MM.1S (cell line): ENCODE measurements around the gene PTPRD.

Source experiments
- DNase-seq: peaks from one replicate; pipeline ENCODE4 v3.0.0-alpha.2; 2015
- H2AFZ ChIP-seq: fragments of 300-600 bp; sonication (generic); 2 replicates; pipeline ENCODE4 v1.6.0; 2016; ENCODE audit warnings: antibody characterized with exemption, low read length
- H3F3A ChIP-seq: fragments of 300-600 bp; sonication (generic); 2 replicates; pipeline ENCODE4 v1.6.1; 2016; ENCODE audit warnings: mild to moderate bottlenecking, antibody characterized with exemption, low read length, moderate library complexity, mixed read lengths; ENCODE audit not compliant: insufficient read depth
- H3K27ac ChIP-seq: fragments of 300-600 bp; sonication (generic); 2 replicates; pipeline ENCODE4 v1.5.1; 2016; ENCODE audit warnings: mild to moderate bottlenecking, low read length
- H3K27me3 ChIP-seq: fragments of 300-600 bp; sonication (generic); replicated peaks from 2 replicates; pipeline ENCODE4 v1.6.0; 2016; ENCODE audit warnings: low read length; ENCODE audit not compliant: insufficient read depth
- H3K36me3 ChIP-seq: fragments of 300-600 bp; sonication (generic); replicated peaks from 2 replicates; pipeline ENCODE4 v1.6.1; 2016; ENCODE audit warnings: mild to moderate bottlenecking, low read length, mixed read lengths; ENCODE audit not compliant: insufficient read depth
- H3K4me1 ChIP-seq: fragments of 300-600 bp; sonication (generic); 2 replicates; pipeline ENCODE4 v1.6.1; 2016; ENCODE audit warnings: low read length, mixed read lengths
- H3K4me2 ChIP-seq: fragments of 300-600 bp; sonication (generic); 2 replicates; pipeline ENCODE4 v1.6.0; 2016; ENCODE audit warnings: low read depth, low read length
- H3K4me3 ChIP-seq: fragments of 300-600 bp; sonication (generic); 2 replicates; pipeline ENCODE4 v1.5.1; 2016; ENCODE audit warnings: low read length, mixed read lengths
- H3K79me2 ChIP-seq: fragments of 300-600 bp; sonication (generic); 2 replicates; pipeline ENCODE4 v1.6.1; 2016; ENCODE audit warnings: mixed run types, low read length, mixed read lengths
- H3K9ac ChIP-seq: fragments of 300-600 bp; sonication (generic); 2 replicates; pipeline ENCODE4 v1.6.1; 2016; ENCODE audit warnings: low read length, mixed read lengths
- H3K9me2 ChIP-seq: fragments of 300-600 bp; sonication (generic); replicated peaks from 2 replicates; pipeline ENCODE4 v1.6.1; 2016; ENCODE audit warnings: mild to moderate bottlenecking, low read length, mixed read lengths; ENCODE audit not compliant: insufficient read depth
- H3K9me3 ChIP-seq: fragments of 300-600 bp; sonication (generic); replicated peaks from 2 replicates; pipeline ENCODE4 v1.6.1; 2016; ENCODE audit warnings: mild to moderate bottlenecking, low read length, mixed read lengths; ENCODE audit not compliant: insufficient read depth
- H4K20me1 ChIP-seq: fragments of 300-600 bp; sonication (generic); 2 replicates; pipeline ENCODE4 v1.6.1; 2016; ENCODE audit warnings: mild to moderate bottlenecking, low read length, moderate library complexity, mixed read lengths; ENCODE audit not compliant: insufficient read depth
- EZH2 ChIP-seq: fragments of 300-600 bp; sonication (generic); optimal IDR thresholded peaks from 2 replicates; pipeline ENCODE3; 2017; ENCODE audit warnings: low read depth, mild to moderate bottlenecking, antibody characterized with exemption, low read length, mixed read lengths
- EZH2phosphoT487 ChIP-seq: fragments of 300-600 bp; sonication (generic); IDR thresholded peaks from 2 replicates; pipeline ENCODE4 v1.6.1; 2018; ENCODE audit warnings: antibody characterized with exemption, low read length
- TF ChIP-seq, protein P1 (sequence below): fragments of 300-600 bp; sonication (generic); IDR thresholded peaks from 2 replicates; pipeline ENCODE4 v1.5.1; 2016; ENCODE audit warnings: antibody characterized with exemption, low read length, mixed read lengths

The PTPRD gene

GRCh38 chr9:9904041-9904440, 708.8 kb downstream of the PTPRD start:
- no peak overlapping the region for H3K9ac ChIP-seq
- H3K9me3 ChIP-seq, result no peaks in the 10 kb centered on the region
- TF ChIP-seq EZH2 (no peak), EZH2phosphoT487 (no peak)
- no peaks in the 10 kb centered on the region for H3K36me3 ChIP-seq
- H2AFZ ChIP-seq, result no peak overlapping the region
- no peaks in the 10 kb centered on the region for H3K27me3 ChIP-seq
- H3K27ac ChIP-seq, result no peak overlapping the region
- H3K79me2 ChIP-seq, result no peaks in the 10 kb centered on the region
- H3K4me1 ChIP-seq, result no peaks in the 10 kb centered on the region
- no peak for DNase-seq
- H3K4me3 ChIP-seq, result no peak overlapping the region
- H3K9me2 ChIP-seq, result no peaks in the 10 kb centered on the region
- no peaks in the 10 kb centered on the region for H3F3A ChIP-seq
- H3K4me2 ChIP-seq, result no peak overlapping the region
- H4K20me1 ChIP-seq, result no peaks in the 10 kb centered on the region

DNA sequence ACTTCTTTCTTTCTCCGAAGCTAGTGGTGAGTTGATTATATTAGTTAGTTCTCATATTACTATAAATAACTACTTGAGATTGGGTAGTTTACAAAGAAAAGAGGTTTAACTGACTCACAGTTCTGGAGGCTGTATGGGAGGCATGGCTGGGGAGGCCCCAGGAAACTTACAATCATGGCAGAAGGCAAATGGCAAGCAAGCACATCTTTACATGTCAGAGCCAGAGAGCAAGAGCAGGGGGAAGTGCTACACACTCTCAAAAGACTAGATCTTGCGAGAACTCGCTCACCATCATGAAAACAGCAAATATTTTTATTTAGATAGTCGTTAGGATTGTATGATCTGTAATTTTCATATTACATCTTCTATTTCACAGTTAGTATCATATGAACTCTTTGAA, 711.2 kb downstream of the PTPRD start:
- Histone ChIP-seq H3K9me3 (no peaks in the 10 kb centered on the region), H3K27ac (no peak overlapping the region), H3F3A (no peaks in the 10 kb centered on the region), H3K4me2 (no peak overlapping the region), H3K27me3 (no peaks in the 10 kb centered on the region), H2AFZ (no peak overlapping the region), H3K9ac (no peak overlapping the region), H3K9me2 (no peaks in the 10 kb centered on the region), H3K79me2 (no peaks in the 10 kb centered on the region), H3K4me1 (no peaks in the 10 kb centered on the region), H4K20me1 (no peaks in the 10 kb centered on the region), H3K36me3 (no peaks in the 10 kb centered on the region), H3K4me3 (no peak overlapping the region)
- no peak for DNase-seq
- TF ChIP-seq EZH2phosphoT487, result no peak
- no peak for TF ChIP-seq EZH2
- TF ChIP-seq, protein P1, sequence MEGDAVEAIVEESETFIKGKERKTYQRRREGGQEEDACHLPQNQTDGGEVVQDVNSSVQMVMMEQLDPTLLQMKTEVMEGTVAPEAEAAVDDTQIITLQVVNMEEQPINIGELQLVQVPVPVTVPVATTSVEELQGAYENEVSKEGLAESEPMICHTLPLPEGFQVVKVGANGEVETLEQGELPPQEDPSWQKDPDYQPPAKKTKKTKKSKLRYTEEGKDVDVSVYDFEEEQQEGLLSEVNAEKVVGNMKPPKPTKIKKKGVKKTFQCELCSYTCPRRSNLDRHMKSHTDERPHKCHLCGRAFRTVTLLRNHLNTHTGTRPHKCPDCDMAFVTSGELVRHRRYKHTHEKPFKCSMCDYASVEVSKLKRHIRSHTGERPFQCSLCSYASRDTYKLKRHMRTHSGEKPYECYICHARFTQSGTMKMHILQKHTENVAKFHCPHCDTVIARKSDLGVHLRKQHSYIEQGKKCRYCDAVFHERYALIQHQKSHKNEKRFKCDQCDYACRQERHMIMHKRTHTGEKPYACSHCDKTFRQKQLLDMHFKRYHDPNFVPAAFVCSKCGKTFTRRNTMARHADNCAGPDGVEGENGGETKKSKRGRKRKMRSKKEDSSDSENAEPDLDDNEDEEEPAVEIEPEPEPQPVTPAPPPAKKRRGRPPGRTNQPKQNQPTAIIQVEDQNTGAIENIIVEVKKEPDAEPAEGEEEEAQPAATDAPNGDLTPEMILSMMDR, result no peak

- H3K79me2 ChIP-seq, result no peaks in the 10 kb centered on the region
- H3K9ac ChIP-seq, result no peak overlapping the region
- no peak overlapping the region for H3K4me2 ChIP-seq
- no peaks in the 10 kb centered on the region for H3K9me2 ChIP-seq
- no peak overlapping the region for H3K27ac ChIP-seq
- DNase-seq, result no peak
- no peaks in the 10 kb centered on the region for H3K27me3 ChIP-seq
- H3F3A ChIP-seq, result no peaks in the 10 kb centered on the region
- H3K4me3 ChIP-seq, result no peak overlapping the region
- no peaks in the 10 kb centered on the region for H3K9me3 ChIP-seq
- H4K20me1 ChIP-seq, result no peaks in the 10 kb centered on the region
- H2AFZ ChIP-seq, result no peak overlapping the region
- no peak for TF ChIP-seq EZH2
- H3K36me3 ChIP-seq, result no peaks in the 10 kb centered on the region
- H3K4me1 ChIP-seq, result no peaks in the 10 kb centered on the region
These were observed 719.0 kb downstream of the PTPRD start for GRCh38 chr9:9893837-9894236.

DNA sequence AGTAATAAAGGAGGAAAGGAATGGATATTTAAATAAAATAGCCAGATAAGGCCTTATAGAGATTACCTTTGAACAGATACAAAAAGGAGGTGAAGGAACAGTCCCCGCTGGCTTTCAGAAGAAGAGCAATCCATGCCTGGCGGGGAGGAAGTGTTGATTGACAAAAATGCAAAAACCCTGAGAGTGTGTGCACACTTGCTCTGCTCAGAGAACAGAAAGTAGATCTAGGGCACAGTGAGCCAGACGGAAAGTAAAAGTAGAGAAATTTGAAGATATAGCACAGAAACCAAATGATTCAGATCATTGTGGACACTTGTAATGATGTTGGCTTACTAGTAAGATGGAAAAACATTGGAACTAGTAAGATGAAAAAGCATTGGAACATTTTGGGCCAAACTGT, 720.6 kb downstream of the PTPRD start:
- H3K4me3 ChIP-seq, result no peak overlapping the region
- H3K4me2 ChIP-seq, result no peak overlapping the region
- no peaks in the 10 kb centered on the region for H3K9me2 ChIP-seq
- no peaks in the 10 kb centered on the region for H3K79me2 ChIP-seq
- H3K9ac ChIP-seq, result no peak overlapping the region
- no peak overlapping the region for H2AFZ ChIP-seq
- H3K4me1 ChIP-seq, result no peaks in the 10 kb centered on the region
- no peaks in the 10 kb centered on the region for H4K20me1 ChIP-seq
- no peaks in the 10 kb centered on the region for H3F3A ChIP-seq
- no peaks in the 10 kb centered on the region for H3K36me3 ChIP-seq
- H3K9me3 ChIP-seq, result no peaks in the 10 kb centered on the region
- no peak for TF ChIP-seq EZH2
- TF ChIP-seq EZH2phosphoT487, result no peak
- TF ChIP-seq, protein P1, result no peak
- no peak overlapping the region for H3K27ac ChIP-seq
- H3K27me3 ChIP-seq, result no peaks in the 10 kb centered on the region
- no peak for DNase-seq
